Middle frontal gyrus (tissue), 1 donor: ENCODE measurements around the gene VPS16.

Experiments
- DNase-seq: peaks from one replicate; pipeline ENCODE4 v3.0.0-alpha.2; 2015; ENCODE audit warnings: low spot score; ENCODE audit errors: extremely low spot score

VPS16 gene

DNA sequence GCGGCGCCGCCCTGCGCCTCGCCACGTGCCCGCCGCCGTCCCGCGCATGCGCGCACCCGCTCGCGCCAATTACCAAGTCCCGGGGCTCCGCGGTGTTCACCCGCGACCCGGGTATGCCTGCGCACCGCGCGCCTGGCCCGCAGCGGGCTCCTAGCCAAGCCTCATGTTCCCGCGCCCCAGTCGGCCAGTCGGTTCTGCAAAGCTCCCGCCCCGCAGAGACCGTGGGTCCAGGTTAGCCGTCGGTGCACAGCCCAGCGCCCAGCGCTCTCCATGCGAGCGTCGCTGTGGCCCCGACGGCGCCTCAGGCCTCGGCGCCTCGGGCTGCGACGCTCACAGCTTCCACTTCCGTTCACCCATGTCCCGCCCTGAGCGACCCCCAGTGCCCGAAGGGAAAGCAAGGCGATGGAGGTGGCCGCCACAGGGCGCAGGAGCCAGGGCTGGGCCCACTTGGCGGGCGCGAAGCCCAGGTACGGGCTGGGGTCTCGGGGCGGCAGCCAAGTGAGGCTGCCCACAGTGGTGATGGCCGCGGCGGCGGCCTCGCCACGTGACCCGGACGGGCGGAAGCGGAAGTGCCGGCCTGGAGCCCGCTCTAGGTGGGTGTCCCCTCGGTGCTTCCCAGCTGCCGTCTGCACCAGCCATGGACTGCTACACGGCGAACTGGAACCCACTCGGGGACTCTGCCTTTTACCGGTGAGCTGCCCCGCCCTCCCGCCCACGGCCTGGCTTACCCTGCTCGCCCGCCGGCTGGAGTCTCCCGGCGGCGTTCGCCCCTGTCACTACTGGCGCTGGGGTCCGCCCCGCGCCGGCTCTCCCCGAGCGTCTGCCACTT is at the start of gene VPS16, which contains the start of gene PCED1A:
Gene VPS16, plus strand, starts transcription at position 608 of the 829 bp plus-strand sequence. Its CDS starts 30 bp downstream, at position 638.
Gene PCED1A, minus strand, starts transcription at position 518 of the 829 bp plus-strand sequence. CDS start 743 bp downstream, outside the sequence.
- DNase-seq, result peak; percentile 66

DNA sequence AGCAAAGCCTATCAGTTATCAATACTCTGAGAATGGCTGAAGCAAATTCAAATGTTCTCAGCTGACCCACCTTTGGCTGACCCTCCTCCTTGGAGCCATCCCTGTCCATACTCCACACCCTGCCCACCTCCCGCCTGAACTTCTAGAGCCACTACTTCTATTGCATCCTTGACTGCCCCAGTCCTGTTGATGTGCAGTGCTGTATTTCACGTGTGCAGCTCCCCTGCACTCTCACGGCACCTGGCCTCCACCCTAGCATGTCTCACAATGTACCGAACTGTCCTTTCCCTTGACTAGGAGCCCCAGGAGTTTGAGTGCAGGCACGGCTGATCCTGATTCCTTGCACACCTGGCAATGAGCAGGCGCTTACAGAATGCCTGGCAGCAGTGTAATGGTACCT is 47.1 kb upstream of the VPS16 start:
- DNase-seq, result no peak

DNA sequence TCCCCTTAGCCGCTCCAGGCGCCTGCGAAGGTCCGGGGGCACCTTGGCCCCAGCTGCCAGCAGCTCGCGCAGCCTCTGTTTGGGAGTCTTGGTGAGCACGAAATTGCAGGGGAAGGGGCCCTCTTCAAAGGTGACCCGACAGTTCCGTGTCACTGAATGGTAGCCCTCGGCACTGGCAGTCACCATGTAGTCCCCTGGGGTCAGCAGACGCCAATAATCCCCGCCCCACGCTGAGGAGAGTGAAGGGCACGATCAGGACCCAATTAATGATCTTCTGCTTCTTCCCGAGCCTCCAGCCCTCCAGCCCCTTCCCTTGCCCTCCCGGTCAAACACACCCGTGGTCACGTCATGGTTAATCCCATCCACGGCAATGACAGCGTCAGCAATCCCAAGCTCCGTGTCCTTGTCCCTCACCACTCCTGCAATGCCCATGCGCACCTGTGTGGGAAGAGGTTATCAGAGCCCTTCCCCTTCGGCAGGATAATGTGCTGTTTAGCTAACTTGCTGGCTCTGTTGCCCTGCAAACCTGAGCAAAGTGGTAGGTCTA is 46.3 kb upstream of the VPS16 start:
- DNase-seq, result no peak

DNA sequence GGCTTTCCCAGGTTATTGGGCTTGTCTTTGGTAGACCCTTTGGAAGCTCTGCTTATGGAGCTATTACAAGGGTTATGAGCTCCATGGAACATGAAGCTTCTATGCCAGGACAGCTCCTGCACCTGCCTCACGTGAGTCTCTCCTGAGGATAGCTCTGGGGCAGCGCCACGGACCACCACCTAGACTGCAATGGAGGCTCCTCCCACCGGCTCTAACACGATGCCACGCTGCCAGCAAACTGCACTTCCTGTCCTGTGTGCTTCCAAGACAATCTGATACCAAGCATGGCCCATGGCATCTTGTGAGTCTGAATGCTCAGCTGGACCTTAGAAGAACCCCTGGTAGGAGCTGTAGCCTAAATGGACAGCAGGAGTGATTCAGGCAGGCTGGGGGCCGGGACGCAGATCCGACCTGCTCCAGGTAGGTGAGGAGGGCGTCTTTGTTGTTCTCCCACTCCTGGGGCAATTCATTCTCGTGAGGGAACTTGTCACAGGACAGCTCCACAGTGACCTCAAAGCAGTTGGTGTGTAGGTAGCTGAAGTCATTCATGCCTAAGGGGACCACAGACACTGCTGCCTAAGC is 45.6 kb upstream of the VPS16 start:
- DNase-seq, result no peak

DNA sequence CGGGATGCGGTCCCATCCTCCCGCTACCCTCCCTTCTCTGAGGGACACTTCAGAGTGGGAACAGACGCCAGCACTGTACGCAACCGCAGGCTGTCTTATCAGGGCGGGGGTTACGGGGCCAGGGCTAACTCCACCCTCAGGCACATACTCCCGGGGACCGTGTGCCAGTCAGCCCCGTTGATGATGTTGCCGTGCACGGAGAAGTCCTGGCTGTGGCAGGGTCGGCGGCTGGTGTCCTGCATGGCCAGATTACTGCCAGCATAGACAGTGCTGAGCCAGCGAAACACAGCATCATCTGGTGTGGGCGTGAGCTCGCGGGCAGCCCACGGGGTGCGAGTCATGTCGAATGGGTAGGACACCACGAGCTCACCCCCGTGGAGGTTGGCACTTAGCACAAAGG is 45.1 kb upstream of the VPS16 start:
- no peak for DNase-seq

DNA sequence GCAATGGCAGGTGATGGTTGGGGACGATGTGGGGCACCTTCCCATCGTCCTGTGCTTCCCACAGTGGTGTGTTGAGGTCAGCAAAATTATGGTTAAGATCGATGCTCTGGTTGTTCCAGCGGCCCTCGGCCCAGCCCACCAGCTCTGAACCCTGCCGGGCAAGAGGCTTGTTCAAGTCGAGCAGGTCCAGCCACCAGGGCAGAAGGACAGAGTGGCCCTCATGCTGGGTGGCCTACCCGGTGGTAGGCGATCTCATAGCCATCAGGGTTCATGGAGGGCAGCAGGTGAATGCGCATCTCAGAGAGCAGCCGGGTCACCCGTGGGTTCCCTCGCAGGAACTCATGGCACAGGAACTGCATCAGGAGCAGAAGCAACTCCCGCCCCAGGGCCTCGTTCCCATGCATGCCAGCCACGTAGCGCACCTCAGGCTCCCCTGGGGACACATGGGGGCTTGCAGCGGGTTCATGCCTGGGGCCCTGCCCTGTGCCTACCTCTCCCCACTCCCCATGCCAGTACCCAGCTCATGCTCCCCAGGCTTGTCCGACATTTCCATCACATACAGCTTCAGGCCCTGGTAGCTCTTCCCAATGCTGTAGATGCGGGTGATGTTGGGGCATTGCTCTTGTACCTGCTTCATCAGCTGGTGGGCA is 44.4 kb upstream of the VPS16 start:
- DNase-seq, result no peak

DNA sequence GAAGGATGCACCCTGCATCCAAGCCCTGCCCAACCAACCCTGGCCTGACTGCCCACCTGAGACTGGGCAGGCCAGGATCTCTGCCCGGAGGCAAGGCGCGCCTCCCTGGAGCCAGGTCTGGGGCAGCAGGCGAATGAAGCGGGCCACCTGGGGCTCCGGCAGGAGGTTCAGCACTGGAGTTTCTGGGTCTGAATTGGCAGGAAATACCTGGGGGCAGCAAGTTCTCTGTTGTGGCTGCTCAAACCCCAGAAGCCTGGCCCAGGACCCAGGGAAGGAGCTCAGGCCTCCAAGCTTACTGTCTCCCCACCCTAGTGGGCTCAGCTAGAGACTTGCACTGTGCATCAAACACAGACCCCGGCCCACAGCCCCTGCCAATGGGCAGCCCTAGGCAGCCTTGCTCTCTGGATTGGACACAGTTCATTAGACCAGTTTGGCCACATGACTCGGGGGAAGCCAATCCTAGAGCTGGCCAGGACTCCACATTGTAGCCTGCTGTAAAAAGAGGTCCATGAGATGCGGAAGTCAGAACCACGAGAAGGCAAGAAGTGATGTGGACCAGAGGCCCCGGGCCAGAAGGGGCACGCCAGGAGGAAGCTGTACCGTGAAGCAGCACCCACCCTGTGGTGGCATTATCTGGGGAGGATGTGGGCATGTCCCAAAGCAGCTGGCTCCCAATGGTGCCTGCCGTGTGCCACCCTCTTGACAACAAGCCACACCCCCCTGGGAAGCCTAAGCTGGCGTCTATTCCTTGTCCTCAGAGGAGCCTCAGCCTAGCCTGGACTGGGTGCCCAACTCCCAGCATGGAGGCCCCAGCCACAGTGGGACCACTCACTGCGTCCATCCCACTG is 43.2 kb upstream of the VPS16 start:
- no peak for DNase-seq

DNA sequence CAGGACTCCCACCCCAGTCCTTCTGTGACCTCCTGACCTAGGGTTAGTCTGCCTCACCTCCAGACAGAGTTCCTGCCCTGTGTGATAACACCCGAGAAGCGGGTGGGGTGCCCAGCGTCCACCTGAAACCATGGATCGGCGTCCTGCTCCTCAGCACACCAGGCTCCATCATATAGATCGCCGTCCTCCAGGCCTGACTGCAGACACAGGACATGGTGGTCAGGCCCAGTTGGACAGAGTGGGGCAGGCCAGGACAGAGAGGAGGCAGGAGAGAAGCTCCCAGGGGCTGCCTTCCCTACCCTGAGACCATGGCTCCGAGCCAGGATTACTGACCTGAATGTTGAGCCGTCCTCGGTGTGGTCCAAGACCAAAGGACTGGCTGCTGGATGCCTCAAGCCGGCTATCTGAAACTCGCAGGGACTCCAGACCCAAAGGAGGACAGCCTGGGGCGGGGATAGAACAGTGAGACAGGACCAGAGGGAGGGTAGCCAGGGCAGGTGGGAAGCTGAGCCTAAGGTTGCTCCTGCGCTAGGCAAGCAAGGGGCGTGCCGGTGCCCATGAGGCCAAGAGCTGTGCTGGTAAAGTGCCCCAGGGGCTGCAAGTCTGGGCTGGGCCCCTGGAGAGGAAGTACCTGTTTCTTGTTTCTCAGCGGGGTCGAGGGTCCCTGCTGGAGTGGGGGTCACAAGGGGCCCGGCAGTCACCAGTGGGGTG is 42.3 kb upstream of the VPS16 start:
- no peak for DNase-seq

DNA sequence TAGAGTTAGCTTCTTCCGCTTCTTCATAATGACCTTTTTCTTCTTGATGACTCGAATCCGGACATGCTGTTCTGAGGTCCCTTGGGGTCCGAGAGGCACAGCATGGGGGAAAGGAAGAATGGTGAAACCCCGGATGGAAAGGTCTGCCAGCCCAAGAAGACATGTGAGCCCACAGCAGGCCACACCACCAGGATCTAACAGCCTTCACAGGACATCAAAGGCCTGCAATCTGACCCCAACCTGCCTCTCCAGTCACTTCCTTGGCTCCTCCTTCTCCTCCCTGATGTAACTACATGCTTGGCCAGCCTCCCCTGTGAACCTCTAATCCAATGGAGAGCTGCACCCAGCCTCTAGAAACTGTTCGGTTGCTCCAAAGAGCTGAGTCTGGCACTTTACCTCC is 41.7 kb upstream of the VPS16 start:
- DNase-seq, result no peak

DNA sequence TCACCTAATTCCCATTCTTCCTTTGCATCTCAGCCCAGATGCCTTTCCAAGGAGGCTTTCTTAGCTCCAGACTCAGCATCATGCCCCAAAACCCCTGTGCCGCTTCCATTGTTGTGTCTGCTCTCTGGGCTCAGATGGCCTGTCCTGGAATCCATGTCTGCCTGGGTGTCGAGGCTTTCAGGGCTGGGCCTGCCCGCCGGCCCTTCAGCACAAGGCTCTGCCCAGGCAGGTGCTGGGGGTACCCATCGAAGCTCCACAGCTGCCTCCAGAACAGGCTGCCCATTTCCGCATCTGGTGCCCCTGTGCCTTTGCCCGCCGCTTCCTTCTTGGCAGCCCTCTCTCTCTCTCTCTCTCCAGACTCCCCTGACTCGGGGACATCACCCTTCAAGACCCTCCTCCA is 41.3 kb upstream of the VPS16 start:
- no peak for DNase-seq

DNA sequence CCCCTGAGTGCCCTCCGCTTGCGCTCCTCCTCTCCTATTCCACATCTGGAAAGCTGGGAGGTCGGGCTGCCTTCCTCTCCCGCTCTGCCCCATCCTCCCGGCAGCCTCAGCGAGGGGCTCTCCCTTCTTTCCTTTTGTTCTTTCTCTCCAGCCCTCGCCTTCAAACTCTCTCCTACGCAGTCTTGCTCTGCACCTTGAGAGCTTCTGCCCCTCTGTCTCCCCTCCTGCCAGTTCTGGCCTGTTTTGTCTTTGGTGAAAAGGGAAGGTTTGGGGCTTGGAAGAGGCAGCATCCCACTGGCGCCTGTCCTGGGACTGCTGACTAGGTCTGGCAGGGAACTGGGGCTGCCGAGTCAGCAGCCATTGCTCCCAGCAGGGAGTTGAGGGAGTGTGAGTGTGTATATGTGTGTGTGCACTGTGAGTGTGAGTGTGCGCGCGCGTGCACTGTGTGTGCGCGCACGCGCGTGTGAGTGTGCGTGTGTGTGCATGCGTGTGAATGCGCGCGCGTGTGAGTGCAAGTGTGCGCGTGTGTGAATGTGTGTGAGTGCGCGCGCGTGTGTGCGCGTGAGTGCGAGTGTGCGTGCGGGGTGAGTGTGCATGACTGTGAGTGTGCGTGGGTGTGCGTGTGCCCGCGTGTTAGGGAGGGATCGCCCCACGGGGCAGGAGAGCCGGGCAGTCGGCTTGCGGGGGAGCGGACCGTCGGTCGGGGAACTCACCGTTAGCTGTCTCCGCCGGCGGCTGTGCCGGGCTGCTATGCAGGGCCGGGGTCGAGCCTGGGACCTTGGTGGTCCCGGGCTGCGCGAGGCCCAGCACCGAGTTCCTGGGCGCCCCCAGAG is 40.6 kb upstream of the VPS16 start:
- DNase-seq, result no peak

DNA sequence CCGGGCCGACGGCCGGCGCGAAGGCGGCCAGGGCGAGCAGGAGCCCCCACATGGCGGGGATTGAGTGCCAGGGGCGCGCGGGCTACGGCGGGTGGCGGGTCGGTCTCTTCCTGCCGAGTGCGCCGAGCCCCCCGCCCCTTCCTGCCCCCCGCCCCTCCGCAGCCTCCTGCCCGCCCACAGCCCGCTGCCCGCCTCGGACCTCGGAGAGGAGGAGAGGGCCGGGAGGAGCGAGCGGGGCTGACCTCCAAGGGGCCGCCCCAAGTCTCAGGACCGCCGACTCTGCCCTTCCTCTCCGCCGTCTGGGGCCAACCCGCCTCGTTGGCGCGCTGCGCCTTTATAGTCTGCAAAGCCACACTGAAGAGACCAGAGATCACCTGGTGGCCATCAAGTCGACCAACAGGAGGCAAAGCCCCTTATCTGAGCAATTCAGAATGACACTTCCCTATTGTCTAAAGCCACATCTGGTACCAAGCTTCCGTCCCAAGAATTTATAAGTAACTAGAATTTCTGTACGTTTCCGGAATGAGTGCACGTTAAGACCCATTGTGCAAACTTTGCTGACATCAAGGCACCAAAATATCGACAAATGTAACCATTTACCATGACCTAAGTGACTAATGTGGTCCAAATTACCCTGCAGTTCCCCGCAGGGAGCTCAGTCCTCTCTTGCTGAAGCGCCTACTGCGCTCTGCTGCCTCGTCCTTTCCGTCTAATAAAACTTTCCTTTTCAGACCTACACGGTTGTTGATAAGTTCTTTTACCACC is 39.8 kb upstream of the VPS16 start, which contains the start of gene CPXM1:
Gene CPXM1, minus strand, starts transcription at position 107 of the 765 bp plus-strand sequence. Its CDS starts 55 bp downstream, at position 52.
- DNase-seq, result no peak

DNA sequence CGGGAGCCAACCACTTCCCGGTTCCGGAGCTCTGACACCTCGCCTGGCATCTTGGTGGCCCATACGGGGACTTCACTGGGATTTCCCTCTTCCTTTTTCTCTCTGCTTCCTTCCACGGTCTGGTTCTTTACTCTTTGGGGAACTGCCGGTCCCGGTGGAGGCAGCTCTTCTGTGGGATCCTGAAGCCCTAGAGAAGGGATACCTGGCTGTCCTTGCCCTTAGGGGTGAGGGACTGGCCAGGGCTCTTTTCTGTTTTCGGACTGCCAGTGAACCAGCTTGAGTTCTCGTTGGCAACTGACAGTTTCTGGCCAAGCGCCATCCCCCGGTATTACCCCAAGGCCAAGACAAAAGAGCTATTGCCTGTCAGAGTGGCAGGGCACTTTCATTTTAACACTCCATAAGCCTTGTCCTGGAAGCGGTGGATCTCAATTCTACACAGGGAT is 39.2 kb upstream of the VPS16 start:
- DNase-seq, result no peak

DNA sequence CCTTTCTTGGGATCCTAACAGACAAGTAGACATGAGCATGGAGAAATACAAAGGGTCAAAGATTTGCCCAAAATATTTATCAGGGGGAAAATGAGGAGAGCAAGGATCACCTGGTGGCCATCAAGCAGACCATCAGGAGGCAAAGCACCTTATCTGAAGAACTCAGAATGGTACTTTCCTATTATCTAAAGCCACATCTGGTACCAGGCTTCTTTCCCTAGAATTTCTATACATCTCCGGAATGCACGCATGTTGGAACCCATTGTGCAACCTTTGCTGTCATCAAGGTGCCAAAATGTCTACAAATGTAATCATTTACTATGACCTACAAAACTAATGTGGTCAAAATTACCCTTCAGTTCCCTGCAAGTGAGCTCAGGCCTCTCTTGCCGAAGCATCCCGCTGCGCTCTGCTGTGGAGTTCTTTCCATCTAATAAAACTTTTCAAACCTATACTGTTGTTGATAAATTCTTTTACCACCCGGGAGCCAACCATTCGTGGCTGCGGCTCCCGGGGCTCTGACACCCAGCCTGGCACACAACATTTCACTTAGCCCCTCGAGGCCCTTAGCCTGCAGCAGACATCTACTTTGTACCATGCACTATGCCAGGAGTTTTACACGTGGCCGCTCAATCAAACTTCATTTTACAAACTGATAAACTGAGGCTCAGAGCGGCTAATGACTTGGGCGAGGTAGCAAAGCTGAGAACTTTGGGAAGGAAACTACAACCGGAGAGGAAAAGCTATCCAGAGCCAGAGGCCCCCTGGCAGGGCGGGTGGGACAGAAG is 36.3 kb upstream of the VPS16 start:
- DNase-seq, result no peak

DNA sequence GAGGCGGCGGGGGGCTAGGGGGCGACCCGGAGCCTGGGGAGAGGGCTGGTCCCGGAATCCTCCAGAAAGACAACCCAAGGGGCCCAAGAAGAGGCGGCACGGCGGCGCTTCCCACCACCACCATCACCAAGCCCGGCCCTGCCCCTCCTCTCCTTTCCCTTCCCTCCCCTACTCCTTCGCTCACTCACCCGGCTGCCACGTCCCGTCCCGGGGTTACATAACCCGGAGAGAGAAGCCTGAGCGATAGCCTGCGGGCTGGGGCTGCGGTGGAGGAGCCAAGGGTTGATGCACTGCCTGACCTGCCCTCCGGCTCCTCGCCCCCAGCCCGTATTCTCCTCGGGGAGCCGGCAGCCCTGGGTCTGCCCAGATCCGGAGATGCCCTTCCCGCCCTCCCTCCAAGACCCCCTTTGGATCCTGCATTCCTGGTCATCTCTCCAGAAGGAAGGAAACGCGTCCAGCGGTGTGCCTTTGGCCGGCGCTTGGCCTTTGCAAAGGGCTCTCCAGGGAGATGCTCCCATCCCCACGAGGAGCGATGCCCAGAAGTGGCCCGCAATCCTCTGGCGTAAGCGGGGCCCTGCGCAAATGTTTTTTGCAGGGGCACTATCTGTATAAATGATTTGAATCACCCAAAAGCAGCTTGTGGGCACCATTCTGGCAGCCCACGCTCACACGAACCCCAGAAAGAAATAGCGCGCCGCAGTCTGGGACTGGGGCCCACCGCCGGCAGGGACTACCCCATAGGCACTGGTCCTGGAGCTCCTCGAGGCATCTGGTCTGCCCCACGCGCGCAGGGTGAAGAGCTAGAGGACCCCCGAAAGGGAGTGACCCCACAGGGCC is 35.5 kb upstream of the VPS16 start:
- no peak for DNase-seq

DNA sequence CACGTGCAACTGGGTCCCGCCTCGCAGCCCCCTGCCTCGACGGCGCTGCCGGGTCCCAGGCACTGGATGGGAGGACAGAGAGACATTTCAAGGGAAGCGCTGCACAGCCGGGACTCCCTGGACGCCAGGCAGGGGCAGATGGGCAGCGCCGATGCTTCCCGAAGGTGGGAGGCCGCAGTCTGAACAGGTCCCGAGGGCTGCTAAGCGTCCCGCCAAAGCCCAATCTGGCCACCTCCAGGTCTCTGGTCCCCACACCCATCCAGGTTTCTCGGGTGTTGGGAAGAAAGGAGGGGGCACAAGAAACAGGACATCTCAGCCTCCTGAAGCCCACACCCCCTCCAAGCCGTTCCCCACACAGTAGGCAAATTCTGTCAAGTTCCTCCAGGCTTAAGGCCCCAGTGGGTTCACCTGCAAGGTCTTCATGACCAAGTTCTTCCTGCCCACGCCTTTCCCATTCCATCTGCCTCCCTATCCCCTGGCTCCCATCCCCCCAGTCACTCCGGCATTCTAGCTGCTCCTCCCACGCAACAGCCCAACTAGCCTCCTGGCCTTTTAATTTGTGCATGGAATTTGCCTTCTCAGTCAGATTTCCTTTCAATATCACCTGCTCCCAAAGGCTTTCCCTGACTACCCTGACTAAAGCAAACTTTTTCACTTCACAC is 34.7 kb upstream of the VPS16 start:
- DNase-seq, result no peak

DNA sequence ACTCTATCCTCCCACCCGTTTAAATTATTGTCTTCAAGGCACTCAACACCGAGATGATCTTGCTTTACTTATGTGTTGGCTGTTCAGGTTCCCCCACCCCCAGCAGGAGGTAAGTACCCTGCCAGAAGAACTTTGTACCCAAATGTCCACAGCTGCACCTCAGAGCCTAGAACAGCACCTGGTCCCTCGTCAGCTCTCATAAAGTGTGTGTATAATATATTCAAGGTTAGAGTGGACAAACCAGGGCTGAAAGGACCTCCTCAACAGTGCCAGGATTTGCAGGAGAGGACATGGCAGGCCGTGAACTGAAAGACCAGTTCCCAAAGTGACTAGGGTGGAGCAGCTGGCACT is 34.2 kb upstream of the VPS16 start:
- DNase-seq, result no peak
